ENCODE results near the gene LRRN4CL. TPM values are rescaled to one million over a fixed set of nuclear protein-coding genes. Genes with fewer than 3 reads are reported as not detected.
A peak's percentile ranks its signal among the peaks of the same experiment; 100 is the strongest.

The LRRN4CL gene
- total RNA-seq, 1 experiment from 2014 or later, result 0.42 TPM

- intact Hi-C loops (cut with micrococcal nuclease), result no loop called here
- Mint-ChIP-seq H3K9me3 (ENCODE audit: unreplicated experiment) (no peaks in the 10 kb centered on the region), H3K27me3 (ENCODE audit: insufficient read depth, unreplicated experiment) (no peaks in the 10 kb centered on the region), H3K4me1 (ENCODE audit: insufficient read depth, unreplicated experiment) (peaks cover 16% of the 10 kb centered on the region), H3K4me3 (ENCODE audit: unreplicated experiment) (peak overlapping the region; percentile 92), H3K36me3 (ENCODE audit: insufficient read depth, unreplicated experiment) (peaks cover 64% of the 10 kb centered on the region), H3K27ac (ENCODE audit: low read depth, unreplicated experiment) (peak overlapping the region; percentile 97)
- TF ChIP-seq CTCF (IDR thresholded peaks at IDR 0.05; ENCODE audit: unreplicated experiment), result no peak
- CTCF ChIA-PET, result interaction anchor here (0.6 to 3.1 kb wide), 5 partner anchors 27 to 228 kb away, joined by 3 to 22 read pairs (median 3); partner anchors contain the start of gene ZBTB3
- DNase-seq (ENCODE audit: unreplicated experiment), result no peak
- BruUV-seq (replicated peaks), result TSS peak; percentile 18
- POLR2A ChIA-PET, result interaction anchor here (0.7 to 10.3 kb wide), 35 partner anchors 11 to 1500 kb away, joined by 3 to 197 read pairs (median 13); partner anchors contain the start of genes AHNAK, B3GAT3, BSCL2 and C11orf98
Measured at GRCh38 chr11:62726915-62727164, 37.5 kb upstream of the LRRN4CL start.

- H3K4me1 Mint-ChIP-seq (ENCODE audit: insufficient read depth, unreplicated experiment), result peaks cover 16% of the 10 kb centered on the region
- BruUV-seq (replicated peaks), result no TSS peak
- CTCF ChIA-PET, result interaction anchor here (0.7 to 3.1 kb wide), 3 partner anchors 21 to 58 kb away, joined by 3 to 22 read pairs (median 3); no protein-coding TSS in a partner anchor
- DNase-seq (ENCODE audit: unreplicated experiment), result no peak
- POLR2A ChIA-PET, result interaction anchor here (0.6 to 10.3 kb wide), 30 partner anchors 14 to 1501 kb away, joined by 3 to 197 read pairs (median 19); partner anchors contain the start of genes AHNAK, B3GAT3, BSCL2 and C11orf98
- peak overlapping the region; percentile 92 for H3K4me3 Mint-ChIP-seq (ENCODE audit: unreplicated experiment)
- TF ChIP-seq CTCF (IDR thresholded peaks at IDR 0.05; ENCODE audit: unreplicated experiment), result no peak
- intact Hi-C loops (cut with micrococcal nuclease), result no loop called here
- H3K9me3 Mint-ChIP-seq (ENCODE audit: unreplicated experiment), result no peaks in the 10 kb centered on the region
- no peaks in the 10 kb centered on the region for H3K27me3 Mint-ChIP-seq (ENCODE audit: insufficient read depth, unreplicated experiment)
- H3K36me3 Mint-ChIP-seq (ENCODE audit: insufficient read depth, unreplicated experiment), result peaks cover 64% of the 10 kb centered on the region
- H3K27ac Mint-ChIP-seq (ENCODE audit: low read depth, unreplicated experiment), result peak overlapping the region; percentile 97
Measured at GRCh38 chr11:62726156-62726914, 37.0 kb upstream of the LRRN4CL start.

- no TSS peak for BruUV-seq (replicated peaks)
- peaks cover 70% of the 10 kb centered on the region for H3K36me3 Mint-ChIP-seq (ENCODE audit: insufficient read depth, unreplicated experiment)
- intact Hi-C loops (cut with micrococcal nuclease), result no loop called here
- no peaks in the 10 kb centered on the region for H3K27me3 Mint-ChIP-seq (ENCODE audit: insufficient read depth, unreplicated experiment)
- peak overlapping the region; percentile 97 for H3K27ac Mint-ChIP-seq (ENCODE audit: low read depth, unreplicated experiment)
- TF ChIP-seq CTCF (IDR thresholded peaks at IDR 0.05; ENCODE audit: unreplicated experiment), result no peak
- peak overlapping the region; percentile 92 for H3K4me3 Mint-ChIP-seq (ENCODE audit: unreplicated experiment)
- peak; percentile 47 for DNase-seq (ENCODE audit: unreplicated experiment)
- ChIA-PET POLR2A (interaction anchor here (0.7 to 10.3 kb wide), 18 partner anchors 13 to 156 kb away, joined by 3 to 197 read pairs (median 37); partner anchors contain the start of genes B3GAT3, BSCL2, C11orf98 and CSKMT), CTCF (interaction anchor here (0.7 to 3.1 kb wide), 3 partner anchors 20 to 58 kb away, joined by 3 to 22 read pairs (median 3); no protein-coding TSS in a partner anchor)
- H3K9me3 Mint-ChIP-seq (ENCODE audit: unreplicated experiment), result no peaks in the 10 kb centered on the region
- H3K4me1 Mint-ChIP-seq (ENCODE audit: insufficient read depth, unreplicated experiment), result peaks cover 16% of the 10 kb centered on the region
Measured at GRCh38 chr11:62725646-62726045, 36.3 kb upstream of the LRRN4CL start.

- H3K27me3 Mint-ChIP-seq (ENCODE audit: insufficient read depth, unreplicated experiment), result no peaks in the 10 kb centered on the region
- H3K4me3 Mint-ChIP-seq (ENCODE audit: unreplicated experiment), result peak overlapping the region; percentile 92
- ChIA-PET CTCF (interaction anchor here (0.6 to 2.2 kb wide), 8 partner anchors 14 to 331 kb away, joined by 3 to 11 read pairs (median 4); no protein-coding TSS in a partner anchor), POLR2A (interaction anchor here (0.8 to 10.3 kb wide), 19 partner anchors 12 to 171 kb away, joined by 3 to 197 read pairs (median 6); partner anchors contain the start of genes BSCL2, C11orf98, CSKMT and EEF1G)
- intact Hi-C loops (cut with micrococcal nuclease), result no loop called here
- peaks cover 79% of the 10 kb centered on the region for H3K36me3 Mint-ChIP-seq (ENCODE audit: insufficient read depth, unreplicated experiment)
- H3K4me1 Mint-ChIP-seq (ENCODE audit: insufficient read depth, unreplicated experiment), result peaks cover 20% of the 10 kb centered on the region
- peak overlapping the region; percentile 69 for H3K27ac Mint-ChIP-seq (ENCODE audit: low read depth, unreplicated experiment)
- TF ChIP-seq CTCF (IDR thresholded peaks at IDR 0.05; ENCODE audit: unreplicated experiment), result no peak
- DNase-seq (ENCODE audit: unreplicated experiment), result no peak
- no peaks in the 10 kb centered on the region for H3K9me3 Mint-ChIP-seq (ENCODE audit: unreplicated experiment)
- no TSS peak for BruUV-seq (replicated peaks)
Measured at GRCh38 chr11:62724171-62724570, 34.8 kb upstream of the LRRN4CL start.

Measured in MCF 10A (cell line).